Ovary (tissue), 3 donors: Measurements from ENCODE around the gene SPACA4.

ENCODE experiments used
- POLR2A ChIP-seq: fragments of 450-650 bp; IDR thresholded peaks from one replicate; pipeline ENCODE4 v1.6.1; 2017; ENCODE audit warnings: antibody characterized with exemption, mild to moderate bottlenecking, moderate library complexity
- TF ChIP-seq, protein P1 (sequence below), 3 donors: fragments of 450-650 bp in 2 of 3; fragments of 200-600 bp in 1 of 3; IDR thresholded peaks; one replicate each; pipeline versions ENCODE4 v1.5.1 to v1.8.0; 2016 to 2022; ENCODE audit warnings: antibody characterized with exemption in 3 of 3, mild to moderate bottlenecking in 1 of 3
- donor health status: DM: no; HTN: no; CAD: no.

DNA sequence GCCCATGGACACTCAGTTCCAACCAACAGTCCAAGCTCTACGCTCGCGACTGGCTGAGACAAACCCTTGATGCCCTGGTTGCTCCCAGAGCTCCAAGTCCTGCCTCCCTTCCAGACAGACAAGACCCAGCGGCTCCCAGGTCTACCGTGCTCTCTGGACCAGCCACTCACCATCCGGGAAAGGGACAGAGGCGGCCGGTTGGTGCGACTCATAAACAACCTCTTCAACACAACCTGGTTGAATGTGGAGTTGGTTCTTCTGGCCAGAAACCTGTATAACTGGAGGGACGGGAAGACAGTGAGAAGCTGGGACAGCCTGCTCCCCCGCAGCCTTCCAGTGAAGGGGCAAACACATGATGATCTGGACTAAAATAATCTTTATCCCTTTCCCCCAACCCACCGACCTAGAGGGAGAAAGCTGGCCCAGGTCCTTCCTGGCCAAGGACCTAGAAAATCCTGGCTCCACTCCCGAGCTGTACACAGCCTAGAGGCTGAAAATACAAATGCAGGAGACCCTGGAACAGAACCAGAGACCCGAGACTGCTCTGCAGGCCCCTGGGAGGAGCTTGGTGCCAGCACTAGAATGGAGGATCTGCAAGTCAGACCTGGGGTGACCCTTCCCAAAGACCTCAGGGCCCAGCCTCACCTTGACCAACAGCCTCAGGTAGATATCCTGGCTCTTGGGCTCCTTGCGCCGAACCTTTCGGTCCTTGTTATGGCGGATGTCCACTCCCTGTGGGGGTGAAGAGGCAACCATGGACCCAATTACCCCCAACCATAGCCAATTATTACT, 10.8 kb downstream of the SPACA4 start:
- no peak for TF ChIP-seq POLR2A
- TF ChIP-seq, protein P1, sequence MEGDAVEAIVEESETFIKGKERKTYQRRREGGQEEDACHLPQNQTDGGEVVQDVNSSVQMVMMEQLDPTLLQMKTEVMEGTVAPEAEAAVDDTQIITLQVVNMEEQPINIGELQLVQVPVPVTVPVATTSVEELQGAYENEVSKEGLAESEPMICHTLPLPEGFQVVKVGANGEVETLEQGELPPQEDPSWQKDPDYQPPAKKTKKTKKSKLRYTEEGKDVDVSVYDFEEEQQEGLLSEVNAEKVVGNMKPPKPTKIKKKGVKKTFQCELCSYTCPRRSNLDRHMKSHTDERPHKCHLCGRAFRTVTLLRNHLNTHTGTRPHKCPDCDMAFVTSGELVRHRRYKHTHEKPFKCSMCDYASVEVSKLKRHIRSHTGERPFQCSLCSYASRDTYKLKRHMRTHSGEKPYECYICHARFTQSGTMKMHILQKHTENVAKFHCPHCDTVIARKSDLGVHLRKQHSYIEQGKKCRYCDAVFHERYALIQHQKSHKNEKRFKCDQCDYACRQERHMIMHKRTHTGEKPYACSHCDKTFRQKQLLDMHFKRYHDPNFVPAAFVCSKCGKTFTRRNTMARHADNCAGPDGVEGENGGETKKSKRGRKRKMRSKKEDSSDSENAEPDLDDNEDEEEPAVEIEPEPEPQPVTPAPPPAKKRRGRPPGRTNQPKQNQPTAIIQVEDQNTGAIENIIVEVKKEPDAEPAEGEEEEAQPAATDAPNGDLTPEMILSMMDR (IDR thresholded peaks at IDR 0.05): no peak
